GM18951 (cell line): ENCODE results near the gene VWA3B.
"Not testable (repeated sequence)": the region's sequence is repeated elsewhere in the genome, so short reads cannot be mapped to it uniquely, and the experiment has no call there.

Experiments
- POLR2A ChIP-seq: IDR thresholded peaks from 4 replicates; pipeline ENCODE4 v1.6.1; 2011; ENCODE audit warnings: mild to moderate bottlenecking; ENCODE audit not compliant: insufficient read length, insufficient read depth; ENCODE audit errors: extremely low read depth
- in situ Hi-C: fragments of 300-500 bp; cut with MboI; formaldehyde crosslinking; loops from one replicate; pipeline ENCODE4 v1.12.0; 2022; ENCODE audit warnings: low sequenced_read_pairs, mixed read lengths, inconsistent platforms; ENCODE audit not compliant: unreplicated experiment

Gene VWA3B

DNA sequence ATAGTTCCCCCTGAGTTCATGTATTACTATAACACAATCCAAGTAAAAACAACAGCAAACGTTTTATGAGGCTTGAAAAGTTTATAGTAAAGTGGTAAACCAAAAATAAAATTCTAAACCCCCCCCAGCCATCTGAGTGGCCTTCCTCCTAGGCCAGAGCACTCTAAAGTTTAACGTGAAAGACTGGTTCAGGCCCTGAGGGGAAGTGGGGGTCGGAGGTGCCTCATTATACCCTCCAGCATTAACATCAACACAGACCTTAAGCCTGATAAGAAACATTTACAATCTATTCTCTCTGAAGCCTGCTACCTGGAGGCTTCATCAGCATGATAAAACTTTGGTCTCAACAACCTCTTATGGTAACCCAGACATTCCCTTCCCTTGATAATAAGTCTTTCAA is 230.2 kb downstream of the VWA3B start:
- in situ Hi-C loops = no loop called here
- no peak for TF ChIP-seq POLR2A

DNA sequence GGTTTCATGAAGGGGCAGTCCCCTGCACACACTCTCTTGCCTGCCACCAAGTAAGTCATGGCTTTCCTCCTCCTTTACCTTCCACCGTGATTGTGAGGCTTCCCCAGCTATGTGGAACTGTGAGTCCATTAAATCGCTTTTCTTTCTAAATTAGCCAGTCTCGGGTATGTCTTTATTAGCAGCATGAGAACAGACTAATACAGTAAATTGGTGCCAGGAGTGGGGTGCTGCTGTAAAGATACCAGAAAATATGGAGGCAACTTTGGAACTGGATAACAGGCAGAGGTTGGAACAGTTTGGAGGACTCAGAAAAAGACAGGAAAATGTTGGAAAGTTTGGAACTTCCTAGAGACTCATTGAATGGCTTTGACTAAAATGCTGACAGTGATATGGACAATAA is 233.2 kb downstream of the VWA3B start:
- in situ Hi-C loops = not testable (repeated sequence)

DNA sequence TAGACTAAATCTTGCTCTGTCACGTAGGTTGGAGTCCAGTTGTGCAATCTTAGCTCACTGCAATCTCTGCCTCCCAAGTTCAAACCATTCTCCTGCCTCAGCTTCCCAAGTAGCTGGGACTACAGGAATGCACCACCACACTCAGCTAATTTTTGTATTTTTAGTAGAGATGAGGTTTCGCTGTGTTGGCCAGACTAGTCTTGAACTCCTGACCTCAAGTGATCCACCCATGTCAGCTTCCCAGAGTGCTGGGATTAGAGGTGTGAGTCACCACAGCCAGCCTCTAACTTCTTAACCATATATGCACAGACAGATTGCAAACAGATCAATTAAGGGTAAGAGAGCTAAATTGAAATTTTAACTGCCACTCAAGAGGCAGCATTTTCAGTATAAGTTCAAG is 237.2 kb downstream of the VWA3B start:
- in situ Hi-C loops = no loop called here
- TF ChIP-seq POLR2A = no peak

DNA sequence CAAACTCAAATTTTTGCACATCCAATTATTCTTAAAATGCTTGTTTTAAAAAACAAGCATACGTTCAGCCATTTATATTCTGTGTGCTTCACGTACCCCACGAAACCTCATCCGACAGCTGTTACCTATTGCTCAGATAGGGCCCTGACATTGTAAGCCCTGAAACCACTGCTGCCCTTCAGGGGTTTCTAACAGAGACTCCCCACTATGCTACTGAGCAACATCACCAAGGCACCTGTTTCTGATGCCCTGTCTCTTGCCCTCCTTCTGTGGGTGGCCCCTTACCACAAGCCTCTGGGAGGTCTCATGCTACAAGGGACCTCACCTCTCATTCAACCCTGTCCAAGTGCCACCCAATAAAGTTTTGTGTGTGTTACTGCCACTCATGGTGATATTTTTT is 240.8 kb downstream of the VWA3B start:
- TF ChIP-seq POLR2A = no peak
- in situ Hi-C loops = no loop called here

GRCh38 chr2:98329549-98329948 is 242.6 kb downstream of the VWA3B start:
- no peak for TF ChIP-seq POLR2A
- in situ Hi-C loops = no loop called here

GRCh38 chr2:98332989-98333388 is 246.0 kb downstream of the VWA3B start:
- in situ Hi-C loops = no loop called here
- TF ChIP-seq POLR2A = no peak

DNA sequence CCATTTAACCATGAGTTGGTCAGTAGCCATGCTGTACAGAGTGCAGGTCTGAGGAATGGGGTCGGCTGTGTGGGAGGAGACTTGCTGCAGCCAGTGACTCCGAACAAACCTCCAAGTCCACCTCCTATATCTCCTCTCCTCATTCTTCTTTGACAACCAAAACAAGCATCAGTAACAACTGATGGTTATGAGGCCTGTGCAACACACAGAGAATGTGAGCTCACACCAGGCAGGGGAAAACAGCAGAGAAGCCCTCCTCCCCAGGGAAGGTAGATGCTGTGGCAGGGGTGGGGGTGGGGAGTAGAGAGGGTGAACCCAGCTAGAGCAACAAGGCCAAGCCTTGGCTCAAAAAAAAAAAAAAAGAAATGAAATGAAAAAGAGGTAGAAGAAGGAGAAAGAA is 247.0 kb downstream of the VWA3B start:
- no peak for TF ChIP-seq POLR2A
- in situ Hi-C loops = no loop called here

DNA sequence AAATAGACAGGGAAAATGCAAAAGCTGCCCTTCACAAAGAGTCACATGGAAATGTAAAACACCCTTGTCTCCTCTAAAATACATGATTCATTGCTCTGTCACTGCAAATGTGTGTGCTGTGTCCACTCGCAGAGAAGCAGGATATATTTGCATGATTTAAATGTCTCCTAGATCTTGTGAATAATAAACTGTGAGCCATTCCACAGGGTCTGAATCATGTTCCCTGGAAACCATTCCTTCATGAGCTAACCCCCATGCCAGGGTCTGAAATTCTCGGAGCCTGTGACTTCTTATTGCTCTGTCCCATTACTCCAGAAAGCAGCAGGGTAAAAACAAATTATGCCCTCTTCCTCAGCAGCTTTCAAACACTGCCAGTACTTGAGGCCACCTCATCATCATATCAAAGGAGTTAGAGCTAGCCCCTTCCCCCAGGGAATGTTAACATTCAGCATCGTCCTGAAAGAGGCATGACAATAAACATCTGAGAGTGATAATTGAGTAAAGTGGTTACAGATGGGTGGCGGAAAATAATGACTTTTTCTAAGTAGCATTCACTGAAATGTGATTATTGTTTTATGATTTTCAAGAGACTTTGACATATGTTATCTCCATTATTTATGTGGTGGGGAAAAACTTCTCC is 247.6 kb downstream of the VWA3B start:
- TF ChIP-seq POLR2A = no peak
- in situ Hi-C loops = no loop called here

- no peak for TF ChIP-seq POLR2A
- in situ Hi-C loops = no loop called here
Observed at GRCh38 chr2:98335271-98335670, 248.3 kb downstream of the VWA3B start.

DNA sequence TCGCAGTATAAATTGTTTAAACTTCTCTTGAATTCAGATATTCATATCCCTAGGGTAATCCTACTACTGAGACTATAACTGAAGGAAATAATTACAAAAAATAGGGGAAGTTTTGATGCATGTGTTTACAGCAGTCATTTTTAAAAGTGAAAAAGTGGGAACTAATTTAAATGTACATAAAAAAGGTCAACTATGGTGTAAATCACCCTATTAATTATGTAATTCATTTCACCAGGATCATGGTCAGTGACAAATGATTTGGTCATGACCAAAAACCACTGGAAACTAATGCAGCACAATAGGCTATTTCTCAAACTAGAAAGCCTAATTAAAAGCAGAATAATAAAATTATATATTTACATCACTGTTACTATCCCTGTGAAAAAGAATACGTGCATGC is 254.3 kb downstream of the VWA3B start:
- TF ChIP-seq POLR2A = no peak

DNA sequence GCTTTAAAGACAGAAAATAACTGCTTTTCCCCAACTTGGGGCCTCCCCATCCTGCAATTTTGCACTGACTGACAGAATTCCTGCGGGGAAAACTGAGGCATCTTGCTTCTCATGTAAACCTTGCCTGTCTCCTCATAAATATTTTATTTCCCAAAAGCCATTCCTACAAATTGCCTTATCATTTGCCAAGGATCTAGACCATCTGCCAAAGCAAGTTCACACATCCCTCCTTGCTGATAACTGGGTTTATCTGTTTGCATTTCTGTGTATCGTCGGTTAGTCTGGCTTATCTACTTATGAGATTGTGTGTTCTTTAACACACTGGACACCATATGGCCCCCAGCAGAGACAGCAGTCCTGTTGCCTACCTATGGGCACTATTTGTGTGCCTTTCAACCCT is 256.3 kb downstream of the VWA3B start:
- in situ Hi-C loops = no loop called here
- no peak for TF ChIP-seq POLR2A

More for the DNA sequence above, 254.3 kb downstream of the VWA3B start:
- in situ Hi-C loops = no loop called here

DNA sequence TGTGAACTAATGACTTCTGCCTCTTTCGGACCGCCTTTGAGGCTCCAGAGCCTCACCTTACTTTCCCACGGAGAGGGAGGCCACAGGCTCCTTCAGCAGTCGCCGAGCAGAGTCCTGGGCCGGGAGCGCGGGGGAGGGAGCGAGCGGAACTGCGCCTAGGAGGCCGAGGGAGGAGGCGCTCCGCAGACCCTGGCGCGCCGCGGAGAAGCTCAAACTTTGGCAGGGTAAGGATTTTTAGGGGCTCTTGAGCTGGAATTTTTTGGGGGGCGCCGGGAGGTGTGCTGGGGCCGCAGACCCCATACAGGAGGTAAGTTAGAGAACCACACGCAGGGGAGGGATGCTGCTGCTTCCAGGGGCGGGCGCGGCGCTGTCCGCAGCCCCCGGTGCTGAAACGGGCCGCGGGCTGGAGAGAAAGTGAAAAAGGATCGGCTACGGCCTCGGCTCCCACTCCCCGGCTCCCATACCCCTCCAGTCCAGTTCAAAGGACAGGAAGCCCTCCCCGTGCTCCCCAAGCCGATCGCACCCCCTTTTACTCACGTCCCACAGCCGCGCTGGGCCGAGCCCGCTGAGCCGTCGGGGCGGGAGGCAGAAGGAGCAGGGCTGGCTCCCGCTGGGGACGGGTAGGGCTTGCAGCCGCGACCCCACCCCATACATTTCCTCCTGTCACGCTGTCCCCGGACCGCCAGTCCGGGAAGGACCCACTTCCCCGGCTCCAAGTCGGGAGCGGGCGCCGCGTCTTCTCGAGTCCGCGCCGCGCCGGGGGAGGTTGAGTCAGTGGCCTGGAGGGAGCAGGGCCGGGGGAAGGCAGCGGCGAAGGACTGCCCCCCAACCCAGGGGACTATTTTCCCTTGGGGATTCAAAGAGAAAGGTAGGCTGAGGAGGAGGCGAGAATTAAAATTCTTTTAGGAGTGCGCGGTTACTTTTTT is 259.6 kb downstream of the VWA3B start, which contains the start of gene CNGA3:
Gene CNGA3 (plus strand): TSS at position 146 of the 926 bp plus-strand sequence. CDS start 23,520 bp downstream, outside the sequence.
- in situ Hi-C loops = no loop called here
- no peak for TF ChIP-seq POLR2A

- TF ChIP-seq POLR2A = no peak
- in situ Hi-C loops = no loop called here
Observed at GRCh38 chr2:98347298-98348065, 260.5 kb downstream of the VWA3B start.

- in situ Hi-C loops = no loop called here
- TF ChIP-seq POLR2A = no peak
Observed at GRCh38 chr2:98348066-98348561, 261.1 kb downstream of the VWA3B start.

DNA sequence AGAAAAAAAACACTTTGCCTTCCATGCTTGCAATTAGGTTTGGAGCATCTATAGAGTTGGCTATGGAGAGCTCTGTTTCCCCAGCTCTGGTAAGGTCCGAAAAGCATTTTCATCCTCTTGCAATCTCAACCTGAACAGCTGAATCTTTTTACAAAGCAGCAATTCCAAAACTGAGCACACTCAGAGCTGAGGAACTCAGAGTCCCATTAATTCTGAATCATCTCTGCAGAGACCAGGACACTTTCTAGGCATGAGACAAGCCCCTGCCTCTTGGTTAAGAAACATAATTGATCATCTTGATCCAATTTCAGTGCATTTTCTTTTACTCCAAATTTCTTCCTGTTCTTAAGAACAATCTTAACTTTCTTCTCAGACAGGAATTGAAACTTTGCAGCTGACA is 263.4 kb downstream of the VWA3B start:
- TF ChIP-seq POLR2A = no peak
- in situ Hi-C loops = no loop called here
